H1 (cell line): ENCODE measurements around the gene PPIP5K1. TPM values are rescaled to one million over a fixed set of nuclear protein-coding genes. Genes with fewer than 3 reads are reported as not detected.

ENCODE experiments used
- TCF12 ChIP-seq: IDR thresholded peaks from 2 replicates; pipeline ENCODE4 v1.6.1; 2011; ENCODE audit warnings: low read depth, mild to moderate bottlenecking, low read length
- polyA plus RNA-seq, 7 experiments: library from polyadenylated mRNA; depleted of rRNA in 3 of 7; stranded (reverse) in 5 of 7; unstranded in 2 of 7; fragments of >200 nt in 5 of 7; fragments of 200-250 nt in 2 of 7; gene quantifications; 1 replicate in 5 of 7; 2 replicates in 1 of 7; 4 replicates in 1 of 7; pipeline versions ENCODE4 v1.2.1 to v1.2.3, GENCODE V29; 2011 to 2013; ENCODE audit warnings: missing spikeins in 2 of 7, mixed read lengths in 2 of 7
- total RNA-seq: library from RNA; stranded (reverse); fragmentation: NEBNext Ultra II Directional; extraction: Animal tissue kit (Norgen Biotek cat#: 25700); gene quantifications from 2 replicates; pipeline ENCODE4 v1.2.1, GENCODE V29; 2021

Gene PPIP5K1
- total and polyA plus RNA-seq, 2 of the 8 experiments (the other 6 are each of a cell fraction or from before 2014, with no cell fraction given): 18.8 to 22.7 TPM

- TF ChIP-seq TCF12: no peak
Measured at GRCh38 chr15:43527016-43527801, 62.8 kb downstream of the PPIP5K1 start (continued).
